ENCODE measurements around the gene CST9. TPM values are rescaled to one million over a fixed set of nuclear protein-coding genes. Genes with fewer than 3 reads are reported as not detected.
"Not testable (repeated sequence)": the region's sequence is repeated elsewhere in the genome, so short reads cannot be mapped to it uniquely, and the experiment has no call there.

The CST9 gene
- total RNA-seq, 4 donors from 2014 or later = 0.44 TPM; not detected in 3

- Histone ChIP-seq H3K4me3 (peak within 1 kb of the TSS; percentile 72 to 99 (median 96)), H3K4me1 (peaks cover 0 to 68% (median 9%) of the 10 kb centered on the region in 4 donors), H3K27me3 (no peaks in the 10 kb centered on the region), H3K27ac (peak within 1 kb of the TSS; percentile 95 to 99 (median 97)), H3K36me3 (peaks cover 0 to 29% (median 0%) of the 10 kb centered on the region in 3 donors), H3K9me3 (no peaks in the 10 kb centered on the region)
- WGBS, 2 donors = 0 to 1% methylated on average over 43 of the region's 92 CpGs
- DNase-seq (ENCODE audit: low spot score in 2 of 2) = peak; percentile 88 to 89
- TF ChIP-seq POLR2A (IDR thresholded peaks at IDR 0.05) (peak; percentile 70 to 91), EP300 (IDR thresholded peaks at IDR 0.05) (peak; percentile 46 to 88), CTCF (IDR thresholded peaks at IDR 0.05) (peak in 1 of 5 experiments; percentile 18)
These were observed 31.8 kb upstream of the CST9 start, which contains the start of gene CST3 for GRCh38 chr20:23637282-23638221. CST3 (minus strand) TSS chr20:23637955; CDS start chr20:23637862, 93 bp downstream.

- WGBS, 2 donors = 8 to 10% methylated on average over 4 of the region's 4 CpGs
- no peak for DNase-seq (ENCODE audit: low spot score in 2 of 2)
- TF ChIP-seq POLR2A (IDR thresholded peaks at IDR 0.05) (no peak), CTCF (IDR thresholded peaks at IDR 0.05) (no peak), EP300 (IDR thresholded peaks at IDR 0.05) (no peak)
- Histone ChIP-seq H3K36me3 (peaks cover 0 to 35% (median 0%) of the 10 kb centered on the region in 3 donors), H3K4me1 (peaks cover 0 to 68% (median 11%) of the 10 kb centered on the region in 4 donors), H3K27me3 (no peaks in the 10 kb centered on the region), H3K27ac (peak overlapping the region; percentile 95 to 99 (median 97)), H3K9me3 (no peaks in the 10 kb centered on the region), H3K4me3 (peak overlapping the region; percentile 72 to 99 (median 96))
These were observed 31.2 kb upstream of the CST9 start for GRCh38 chr20:23636908-23637281.

- Histone ChIP-seq H3K4me1 (peaks cover 0 to 66% (median 11%) of the 10 kb centered on the region in 4 donors), H3K27me3 (no peaks in the 10 kb centered on the region), H3K4me3 (peak overlapping the region; percentile 72 to 99 (median 96)), H3K36me3 (peaks cover 0 to 38% (median 0%) of the 10 kb centered on the region in 3 donors), H3K27ac (peak overlapping the region; percentile 95 to 99 (median 97)), H3K9me3 (no peaks in the 10 kb centered on the region)
- no peak for TF ChIP-seq EP300 (IDR thresholded peaks at IDR 0.05)
- TF ChIP-seq POLR2A (IDR thresholded peaks at IDR 0.05) = no peak
- TF ChIP-seq CTCF (IDR thresholded peaks at IDR 0.05) = no peak
- WGBS, 2 donors = 47 to 55% methylated on average over 16 to 18 of the region's 19 CpGs
- DNase-seq (ENCODE audit: low spot score in 2 of 2) = no peak
These were observed 30.6 kb upstream of the CST9 start for GRCh38 chr20:23636182-23636907.

- 65 to 78% methylated on average over 2 of the region's 2 CpGs for WGBS, 2 donors
- not testable (repeated sequence) for H3K9me3 ChIP-seq; DNase-seq (ENCODE audit: low spot score in 2 of 2); H3K27me3 ChIP-seq
- H3K4me3 ChIP-seq = peak overlapping the region in 3 of 4 donors; percentile 72 to 99 (median 92)
- peaks cover 0 to 38% (median 0%) of the 10 kb centered on the region in 3 donors for H3K36me3 ChIP-seq
- H3K4me1 ChIP-seq = peaks cover 0 to 65% (median 11%) of the 10 kb centered on the region in 4 donors
- H3K27ac ChIP-seq = peak overlapping the region in 3 of 4 donors; percentile 95 to 99 (median 99)
These were observed 30.0 kb upstream of the CST9 start for GRCh38 chr20:23635768-23636090.

- Histone ChIP-seq H3K27me3 (no peaks in the 10 kb centered on the region), H3K4me3 (peak overlapping the region in 3 of 4 donors; percentile 8 to 99 (median 11)), H3K9me3 (no peaks in the 10 kb centered on the region), H3K4me1 (peaks cover 0 to 67% (median 11%) of the 10 kb centered on the region in 4 donors), H3K27ac (peak overlapping the region in 3 of 4 donors; percentile 36 to 99 (median 99)), H3K36me3 (peaks cover 0 to 38% (median 0%) of the 10 kb centered on the region in 3 donors)
- peak; percentile 33 to 72 for DNase-seq (ENCODE audit: low spot score in 2 of 2)
- TF ChIP-seq EP300 (IDR thresholded peaks at IDR 0.05) = peak in 1 of 2 donors; percentile 40
- TF ChIP-seq CTCF (IDR thresholded peaks at IDR 0.05) = no peak
- WGBS, 2 donors = 48 to 57% methylated on average over 12 of the region's 12 CpGs
These were observed 29.5 kb upstream of the CST9 start for GRCh38 chr20:23634985-23635767.
